C4-2B (cell line): ENCODE measurements around the gene TEAD4.

Experiments used
- H3K27ac ChIP-seq: fragments of 450-650 bp; 2 replicates; pipeline ENCODE4 v1.5.1; 2017
- ZFX ChIP-seq: fragments of 450-650 bp; IDR thresholded peaks from 2 replicates; pipeline ENCODE4 v1.6.1; 2017
- TF ChIP-seq, protein P1 (sequence below): fragments of 450-650 bp; conservative IDR thresholded peaks from 2 replicates; pipeline ENCODE4 v1.5.1; 2017; ENCODE audit warnings: mild to moderate bottlenecking

TEAD4 gene

DNA sequence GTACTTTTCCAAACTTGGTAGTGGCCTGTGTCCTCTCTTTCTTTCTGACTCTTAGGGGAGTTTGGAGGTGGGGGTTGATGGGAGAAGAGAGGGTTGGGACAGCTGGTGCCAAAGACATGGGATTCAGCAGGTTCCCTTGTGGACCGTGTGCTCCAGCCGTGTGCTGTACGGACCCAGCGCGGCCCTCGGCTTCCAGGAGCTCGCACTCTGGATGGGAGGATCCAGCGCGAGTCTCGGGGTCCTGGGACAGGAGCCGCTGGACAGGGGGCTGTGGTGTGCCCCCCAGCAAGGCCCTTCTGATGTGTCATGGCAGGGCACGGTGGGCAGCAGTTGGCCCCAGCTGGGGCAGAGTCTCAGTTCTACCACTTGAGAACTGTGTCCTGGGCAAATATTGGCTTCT lies 73.0 kb downstream of the TEAD4 start:
- TF ChIP-seq, protein P1, sequence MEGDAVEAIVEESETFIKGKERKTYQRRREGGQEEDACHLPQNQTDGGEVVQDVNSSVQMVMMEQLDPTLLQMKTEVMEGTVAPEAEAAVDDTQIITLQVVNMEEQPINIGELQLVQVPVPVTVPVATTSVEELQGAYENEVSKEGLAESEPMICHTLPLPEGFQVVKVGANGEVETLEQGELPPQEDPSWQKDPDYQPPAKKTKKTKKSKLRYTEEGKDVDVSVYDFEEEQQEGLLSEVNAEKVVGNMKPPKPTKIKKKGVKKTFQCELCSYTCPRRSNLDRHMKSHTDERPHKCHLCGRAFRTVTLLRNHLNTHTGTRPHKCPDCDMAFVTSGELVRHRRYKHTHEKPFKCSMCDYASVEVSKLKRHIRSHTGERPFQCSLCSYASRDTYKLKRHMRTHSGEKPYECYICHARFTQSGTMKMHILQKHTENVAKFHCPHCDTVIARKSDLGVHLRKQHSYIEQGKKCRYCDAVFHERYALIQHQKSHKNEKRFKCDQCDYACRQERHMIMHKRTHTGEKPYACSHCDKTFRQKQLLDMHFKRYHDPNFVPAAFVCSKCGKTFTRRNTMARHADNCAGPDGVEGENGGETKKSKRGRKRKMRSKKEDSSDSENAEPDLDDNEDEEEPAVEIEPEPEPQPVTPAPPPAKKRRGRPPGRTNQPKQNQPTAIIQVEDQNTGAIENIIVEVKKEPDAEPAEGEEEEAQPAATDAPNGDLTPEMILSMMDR, result no peak
- no peak for TF ChIP-seq ZFX
- no peak overlapping the region for H3K27ac ChIP-seq

DNA sequence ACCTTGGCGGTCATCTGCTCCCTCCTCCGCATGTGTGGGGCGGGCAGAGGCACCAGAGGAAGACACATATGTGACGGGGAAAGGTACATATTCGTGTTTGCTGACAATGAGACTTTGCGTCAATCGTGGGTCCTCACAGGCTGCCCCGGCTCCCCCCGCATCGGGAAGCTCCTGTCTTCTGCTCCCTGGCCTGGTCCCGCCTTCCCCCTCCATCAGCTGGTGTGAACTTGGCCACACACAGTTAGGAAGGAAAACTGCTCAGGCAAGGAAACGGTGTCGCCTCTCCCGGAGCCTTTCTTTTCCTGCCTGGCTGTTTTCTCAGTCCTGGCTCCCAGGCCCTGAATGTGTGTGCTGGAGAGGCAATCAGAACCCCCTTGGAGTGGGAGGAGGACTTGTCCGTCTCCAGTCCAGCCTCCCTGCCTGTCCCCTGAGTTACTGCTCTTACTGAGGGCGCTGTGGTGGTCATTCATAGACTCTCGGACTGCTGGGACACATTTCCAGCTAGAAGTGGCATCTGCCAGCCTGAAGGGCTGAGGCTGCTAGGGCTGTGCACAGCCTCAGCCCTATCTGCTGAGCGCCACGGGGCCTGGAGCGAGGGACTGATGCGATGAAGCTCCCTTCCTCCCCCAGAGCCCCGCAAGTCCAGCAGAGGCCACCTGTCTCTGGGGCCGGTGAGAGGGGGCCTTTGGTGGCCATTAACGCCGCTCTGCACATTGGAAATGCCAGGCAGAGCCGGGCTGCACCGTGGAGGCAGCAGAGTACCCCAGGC lies 73.8 kb downstream of the TEAD4 start:
- no peak overlapping the region for H3K27ac ChIP-seq
- no peak for TF ChIP-seq ZFX
- TF ChIP-seq, protein P1, result no peak

DNA sequence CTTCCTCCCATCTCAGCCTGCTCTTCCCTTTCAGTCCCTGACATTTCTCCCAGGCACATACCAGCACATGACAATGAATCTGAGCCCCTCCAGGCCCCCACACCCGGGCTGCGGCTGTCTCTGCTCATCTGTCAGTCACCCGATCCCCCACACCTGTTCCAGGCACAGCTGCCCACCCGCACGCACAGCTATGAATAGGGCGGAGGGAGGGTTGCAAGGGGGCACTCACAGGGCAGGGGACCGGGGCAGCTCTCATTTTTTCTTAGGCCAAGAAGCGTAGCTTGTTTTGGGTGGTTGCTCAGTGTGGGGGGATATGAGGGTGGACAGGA lies 74.3 kb downstream of the TEAD4 start:
- H3K27ac ChIP-seq, result no peak overlapping the region
- TF ChIP-seq ZFX, result no peak

DNA sequence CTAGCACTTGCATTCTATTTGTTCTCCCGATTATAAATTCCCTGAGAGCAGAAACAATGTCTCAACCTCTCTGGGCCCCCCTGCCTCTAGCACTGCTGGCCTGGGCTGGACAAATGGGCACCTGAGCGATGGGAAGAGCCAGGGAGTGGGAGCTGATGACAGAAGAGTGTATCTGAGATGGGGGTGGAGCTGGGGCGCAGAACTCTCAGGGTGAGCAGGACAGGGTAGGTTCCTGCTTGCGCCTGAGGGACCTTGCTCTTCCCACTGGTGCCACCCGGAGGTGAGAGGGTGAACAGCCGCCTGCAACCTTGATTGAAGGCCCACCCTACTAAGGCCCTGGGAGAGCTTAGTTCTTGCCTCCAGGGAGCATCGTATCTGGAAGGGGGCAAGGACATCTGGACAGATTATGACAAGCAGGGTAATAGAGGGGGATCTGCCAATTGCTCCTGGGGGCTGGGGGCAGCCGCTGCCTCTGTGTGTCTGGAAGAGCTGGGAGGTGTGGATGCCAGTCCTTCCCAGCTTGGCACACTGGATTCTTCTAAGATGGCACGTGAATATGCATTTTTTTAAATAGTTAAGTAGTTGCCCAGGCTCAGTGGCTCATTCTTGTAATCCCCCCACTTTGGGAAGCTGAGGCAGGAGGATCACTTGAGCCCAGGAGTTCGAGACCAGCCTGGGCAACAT lies 75.0 kb downstream of the TEAD4 start:
- TF ChIP-seq ZFX, result no peak
- TF ChIP-seq, protein P1, result peak; percentile 74
- H3K27ac ChIP-seq, result no peak overlapping the region

DNA sequence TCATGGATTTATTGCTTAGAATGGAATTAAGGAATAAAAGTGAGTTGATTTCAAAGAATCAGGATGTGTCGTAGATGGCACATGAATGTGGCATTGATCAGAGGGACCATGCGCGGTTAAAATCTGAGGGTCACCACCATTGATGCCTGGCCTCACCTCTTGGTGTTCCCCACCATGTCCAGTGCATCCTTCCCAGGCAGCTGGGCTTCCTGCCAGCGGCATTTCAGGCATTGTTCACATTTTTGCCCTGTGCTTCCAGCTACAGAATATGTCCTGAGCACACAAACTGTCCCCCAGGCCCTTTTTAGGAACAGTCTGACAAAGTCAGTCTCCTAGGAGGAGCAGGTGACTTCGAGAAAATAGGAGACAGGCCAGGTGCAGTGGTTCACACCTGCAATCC lies 76.0 kb downstream of the TEAD4 start:
- no peak for TF ChIP-seq ZFX
- TF ChIP-seq, protein P1, result no peak
- H3K27ac ChIP-seq, result no peak overlapping the region

DNA sequence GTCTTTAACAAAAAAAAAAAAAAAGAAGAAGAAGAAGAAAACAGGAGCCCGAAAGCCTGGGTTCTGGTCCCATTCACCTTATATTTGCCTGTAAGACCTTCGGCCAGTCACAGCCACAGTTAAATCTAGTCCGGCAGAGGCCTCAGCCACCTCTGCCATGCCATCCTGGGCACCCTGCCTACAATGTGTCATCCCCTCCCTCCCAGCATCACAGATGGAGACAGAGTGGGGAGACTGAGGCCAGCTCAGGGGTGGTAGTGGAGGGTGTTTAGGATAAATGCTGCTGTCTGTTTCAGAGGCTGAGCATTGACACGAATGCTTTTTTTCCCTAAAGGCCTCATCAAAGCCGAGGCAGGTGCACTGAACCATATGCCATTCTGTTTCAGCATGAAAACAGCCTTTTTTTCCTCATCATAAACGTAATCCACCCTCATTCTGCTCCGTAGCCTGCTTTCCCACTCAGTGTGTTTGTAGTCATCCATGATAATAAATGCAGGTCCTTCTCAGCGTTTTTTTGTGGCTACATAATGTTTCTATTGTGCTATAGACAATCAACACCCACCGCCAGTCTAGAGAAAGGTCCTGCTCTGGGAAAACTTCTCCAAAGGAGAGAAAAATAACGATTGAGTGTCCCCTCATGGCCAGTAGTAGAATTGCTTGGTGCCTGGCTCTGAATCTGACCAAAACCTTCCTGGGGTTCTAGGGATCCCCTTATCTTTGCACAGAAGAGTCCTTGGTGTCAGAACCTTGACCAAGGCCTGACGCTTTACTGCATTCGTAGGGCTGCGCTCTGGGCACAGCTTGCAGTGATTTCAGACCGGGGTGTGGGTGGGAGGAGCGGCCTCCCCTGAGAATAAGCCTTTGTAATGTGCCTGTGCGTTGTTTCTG lies 76.9 kb downstream of the TEAD4 start:
- no peak for TF ChIP-seq ZFX
- TF ChIP-seq, protein P1, result peak; percentile 23; the same call in 1 of the 2 replicates
- no peak overlapping the region for H3K27ac ChIP-seq

DNA sequence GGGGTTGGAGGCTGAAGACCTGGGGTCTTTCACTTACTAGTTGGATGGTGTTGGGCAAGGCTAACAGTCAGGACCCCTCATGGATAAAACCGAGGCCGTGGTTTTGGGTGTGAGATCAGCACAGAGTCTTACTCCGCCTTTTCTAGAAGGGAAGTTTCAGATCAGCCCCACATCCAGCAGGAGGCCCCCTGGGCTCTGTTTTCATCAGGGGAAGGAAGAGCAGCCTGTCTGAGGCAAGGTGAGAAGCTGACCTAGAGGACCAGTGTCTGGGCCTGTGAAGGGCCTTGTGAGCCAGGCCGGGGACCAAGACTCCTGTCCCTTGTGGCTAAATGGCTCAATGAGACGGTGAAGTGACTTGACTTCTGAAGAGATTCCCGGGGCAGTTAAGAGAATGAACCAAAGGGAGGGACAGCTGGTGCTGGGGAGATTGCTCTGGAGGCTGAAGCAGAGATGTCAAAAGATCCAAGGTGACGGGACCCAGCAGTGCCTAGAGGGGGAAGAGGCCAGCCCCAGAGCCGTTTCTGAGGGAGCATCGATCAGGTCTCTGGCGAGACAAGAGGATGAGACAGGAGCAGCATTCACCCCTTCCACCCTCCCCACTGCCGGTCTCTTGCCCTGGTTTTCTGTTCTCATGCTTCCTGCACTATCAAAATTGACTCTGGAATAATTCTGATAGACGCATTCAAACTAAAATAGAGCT lies 77.9 kb downstream of the TEAD4 start:
- TF ChIP-seq ZFX, result no peak
- TF ChIP-seq, protein P1, result no peak
- no peak overlapping the region for H3K27ac ChIP-seq
